ENCODE measurements around the gene TMED1.
"Not testable (repeated sequence)": the region's sequence is repeated elsewhere in the genome, so short reads cannot be mapped to it uniquely, and the experiment has no call there.

The TMED1 gene

GRCh38 chr19:10861103-10861651 is 25.2 kb upstream of the TMED1 start:
- no peak for DNase-seq

- peak; percentile 36 for DNase-seq
These were observed 22.3 kb upstream of the TMED1 start for GRCh38 chr19:10858204-10858828.

- not testable (repeated sequence) for DNase-seq
These were observed 20.9 kb upstream of the TMED1 start for GRCh38 chr19:10856899-10857298.

GRCh38 chr19:10855879-10856522 is 20.0 kb upstream of the TMED1 start:
- no peak for DNase-seq

GRCh38 chr19:10854350-10855089 is 18.5 kb upstream of the TMED1 start:
- DNase-seq: no peak

- DNase-seq: no peak
These were observed 16.9 kb upstream of the TMED1 start for GRCh38 chr19:10852941-10853340.

- no peak for DNase-seq
These were observed 16.2 kb upstream of the TMED1 start for GRCh38 chr19:10852098-10852800.

- DNase-seq: no peak
These were observed 14.6 kb upstream of the TMED1 start for GRCh38 chr19:10850631-10851030.

GRCh38 chr19:10848230-10848856 is 12.3 kb upstream of the TMED1 start, which contains the start of gene C19orf38:
Gene C19orf38 (plus strand): TSS chr19:10848415. CDS start chr19:10848509, 94 bp downstream.
- peak; percentile 34 for DNase-seq

GRCh38 chr19:10846500-10847202 is 10.6 kb upstream of the TMED1 start:
- peak; percentile 35 for DNase-seq

- no peak for DNase-seq
These were observed 6.8 kb upstream of the TMED1 start for GRCh38 chr19:10842788-10843187.

- no peak for DNase-seq
These were observed 3.4 kb upstream of the TMED1 start for GRCh38 chr19:10839114-10840050.

GRCh38 chr19:10838377-10838776 is 2.4 kb upstream of the TMED1 start:
- DNase-seq: no peak

GRCh38 chr19:10837649-10838048 is 1.6 kb upstream of the TMED1 start:
- not testable (repeated sequence) for DNase-seq

- no peak for DNase-seq
These were observed 693 bp upstream of the TMED1 start for GRCh38 chr19:10836479-10837330.

- no peak for DNase-seq
These were observed 791 bp downstream of the TMED1 start for GRCh38 chr19:10835089-10835753.

GRCh38 chr19:10832939-10833296 is 3.1 kb downstream of the TMED1 start:
- no peak for DNase-seq

- DNase-seq: no peak
These were observed 3.7 kb downstream of the TMED1 start for GRCh38 chr19:10831987-10832938.
